ENCODE results near the gene SPAG9.

Gene SPAG9

DNA sequence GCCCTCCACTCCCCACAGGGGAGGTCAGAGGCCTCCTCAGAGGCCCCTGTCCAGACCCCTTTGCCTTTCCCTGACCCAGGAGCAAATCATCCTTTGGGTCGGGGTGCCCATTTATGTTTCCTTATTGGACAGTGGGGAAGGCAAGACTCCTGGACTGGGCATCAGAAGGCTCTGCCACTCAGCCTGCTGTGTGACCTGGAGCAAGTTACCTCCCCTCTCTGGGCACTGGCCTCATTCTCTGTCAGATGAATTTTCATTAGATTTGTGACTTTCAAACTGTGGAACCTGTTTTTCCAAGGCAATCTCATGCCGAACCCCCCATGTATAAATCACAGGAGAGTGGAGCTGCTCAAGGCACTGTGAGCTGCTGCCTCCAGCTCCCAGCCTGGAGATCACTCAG, 207.5 kb downstream of the SPAG9 start:
- no peak for DNase-seq
